Measurements from ENCODE around the gene MLPH. TPM values are rescaled to one million over a fixed set of nuclear protein-coding genes. Genes with fewer than 3 reads are reported as not detected.

The MLPH gene
- total and polyA plus RNA-seq, 2 of the 4 experiments (the other 2 are of a cell fraction): 13.8 to 21.6 TPM

DNA sequence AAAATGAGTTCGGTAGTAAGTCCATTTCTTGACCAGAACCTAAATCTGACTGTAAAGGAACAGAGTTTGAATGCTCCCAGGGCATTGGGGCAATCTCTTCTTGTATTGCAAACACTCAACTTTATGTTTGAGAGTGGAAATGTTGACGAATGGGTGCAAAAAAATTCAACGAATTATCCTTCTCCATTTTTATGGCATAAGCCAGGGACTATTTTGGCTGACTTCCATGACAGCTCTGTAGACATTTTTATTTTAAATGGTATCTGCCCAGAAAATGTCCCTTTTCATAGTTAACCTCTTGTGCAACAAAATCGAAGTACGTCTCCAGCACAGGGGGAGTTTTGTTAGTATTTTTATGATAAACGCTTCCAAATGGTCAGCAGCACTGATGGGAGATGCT lies 3.7 kb downstream of the MLPH start:
- Histone ChIP-seq H3K9me1 (ENCODE audit: insufficient read depth, low read length) (peaks cover 3% of the 10 kb centered on the region; the same call in 1 of the 2 replicates), H3K56ac (ENCODE audit: extremely low read depth, insufficient read depth, low read length) (no peak overlapping the region), H4K8ac (ENCODE audit: low read depth in 2 of 2, low read length in 2 of 2) (no peak overlapping the region), H2BK20ac (ENCODE audit: low read depth, low read length) (no peak overlapping the region), H2BK5ac (ENCODE audit: low read depth, low read length, poor library complexity, severe bottlenecking) (no peak overlapping the region), H2AK5ac (ENCODE audit: low read depth, low read length) (no peak overlapping the region), H2AK9ac (replicated peaks; ENCODE audit: low read depth, low read length, poor library complexity) (no peak overlapping the region), H3K9ac (ENCODE audit: low read depth, low read length) (no peak overlapping the region), H4K20me1 (ENCODE audit: insufficient read depth, low read length) (no peaks in the 10 kb centered on the region), H3K9me3 (ENCODE audit: control insufficient read depth, insufficient read depth, low read length) (peaks cover 9% of the 10 kb centered on the region), H3K18ac (ENCODE audit: low read depth, low read length) (no peak overlapping the region), H2BK15ac (ENCODE audit: low read depth, low read length) (no peak overlapping the region), H3K4me3 (ENCODE audit: insufficient read depth, low read depth, low read length) (no peak overlapping the region), H3K27me3 (ENCODE audit: control insufficient read depth, insufficient read depth, low read length) (no peaks in the 10 kb centered on the region), H3K4me1 (ENCODE audit: control insufficient read depth, insufficient read depth, low read length) (peaks cover 11% of the 10 kb centered on the region), H4K91ac (ENCODE audit: insufficient read depth, low read depth, low read length) (no peak overlapping the region), H3K14ac (replicated peaks; ENCODE audit: low read depth, low read length) (no peak overlapping the region), H3K36me3 (ENCODE audit: control insufficient read depth, insufficient read depth, low read length) (peaks cover 12% of the 10 kb centered on the region), H3K27ac (ENCODE audit: insufficient read depth, low read length) (no peak overlapping the region), H4K5ac (ENCODE audit: low read depth, low read length) (no peak overlapping the region), H2BK120ac (ENCODE audit: low read depth, low read length) (no peak overlapping the region), H3K4ac (ENCODE audit: low read depth, low read length) (no peak overlapping the region), H3K23ac (ENCODE audit: low read depth, low read length) (no peak overlapping the region), H2AFZ (replicated peaks; ENCODE audit: low read length, poor library complexity) (no peak overlapping the region), H3K79me1 (ENCODE audit: low read depth in 1 of 2, low read length in 2 of 2) (peaks cover 18 to 74% of the 10 kb centered on the region in 2 experiments; a peak in 3 of 4 replicates), H3K4me2 (ENCODE audit: low read depth, low read length) (no peak overlapping the region)
- ChIA-PET POLR2A (ENCODE audit: unreplicated experiment) (interaction anchor here (0.6 kb wide), 1 partner anchor 163 kb away, joined by 3 read pairs; no protein-coding TSS in a partner anchor), CTCF (interaction anchor here (1.1 kb wide), 1 partner anchor 22 kb away, joined by 3 read pairs; no protein-coding TSS in a partner anchor)
- in situ Hi-C loops (cut with MboI; ENCODE audit: low sequenced_read_pairs): no loop called here
- ATAC-seq (ENCODE audit: low read depth) (no peak), DNase-seq (no peak)
- WGBS, 2 experiments (ENCODE audit: extremely low coverage in 2 of 2, insufficient read length in 1 of 2): 100% methylated on average over 1 of the region's 6 CpGs; no CpG with 5 or more reads in 1 of the 2 experiments
- TF ChIP-seq MAFK (IDR thresholded peaks at IDR 0.05; ENCODE audit: low read depth, low read length) (no peak), CHD1 (IDR thresholded peaks at IDR 0.05; ENCODE audit: low read depth, low read length) (no peak), MAZ (IDR thresholded peaks at IDR 0.05; ENCODE audit: borderline replicate concordance, low read depth, low read length) (no peak), SMC3 (IDR thresholded peaks at IDR 0.05; ENCODE audit: low read depth, low read length) (no peak), MXI1 (IDR thresholded peaks at IDR 0.05; ENCODE audit: borderline replicate concordance, low read depth, low read length) (no peak)
- TF ChIP-seq, protein P1, sequence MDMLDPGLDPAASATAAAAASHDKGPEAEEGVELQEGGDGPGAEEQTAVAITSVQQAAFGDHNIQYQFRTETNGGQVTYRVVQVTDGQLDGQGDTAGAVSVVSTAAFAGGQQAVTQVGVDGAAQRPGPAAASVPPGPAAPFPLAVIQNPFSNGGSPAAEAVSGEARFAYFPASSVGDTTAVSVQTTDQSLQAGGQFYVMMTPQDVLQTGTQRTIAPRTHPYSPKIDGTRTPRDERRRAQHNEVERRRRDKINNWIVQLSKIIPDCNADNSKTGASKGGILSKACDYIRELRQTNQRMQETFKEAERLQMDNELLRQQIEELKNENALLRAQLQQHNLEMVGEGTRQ (IDR thresholded peaks at IDR 0.05; ENCODE audit: low read depth, low read length): no peak
- TF ChIP-seq, protein P2, sequence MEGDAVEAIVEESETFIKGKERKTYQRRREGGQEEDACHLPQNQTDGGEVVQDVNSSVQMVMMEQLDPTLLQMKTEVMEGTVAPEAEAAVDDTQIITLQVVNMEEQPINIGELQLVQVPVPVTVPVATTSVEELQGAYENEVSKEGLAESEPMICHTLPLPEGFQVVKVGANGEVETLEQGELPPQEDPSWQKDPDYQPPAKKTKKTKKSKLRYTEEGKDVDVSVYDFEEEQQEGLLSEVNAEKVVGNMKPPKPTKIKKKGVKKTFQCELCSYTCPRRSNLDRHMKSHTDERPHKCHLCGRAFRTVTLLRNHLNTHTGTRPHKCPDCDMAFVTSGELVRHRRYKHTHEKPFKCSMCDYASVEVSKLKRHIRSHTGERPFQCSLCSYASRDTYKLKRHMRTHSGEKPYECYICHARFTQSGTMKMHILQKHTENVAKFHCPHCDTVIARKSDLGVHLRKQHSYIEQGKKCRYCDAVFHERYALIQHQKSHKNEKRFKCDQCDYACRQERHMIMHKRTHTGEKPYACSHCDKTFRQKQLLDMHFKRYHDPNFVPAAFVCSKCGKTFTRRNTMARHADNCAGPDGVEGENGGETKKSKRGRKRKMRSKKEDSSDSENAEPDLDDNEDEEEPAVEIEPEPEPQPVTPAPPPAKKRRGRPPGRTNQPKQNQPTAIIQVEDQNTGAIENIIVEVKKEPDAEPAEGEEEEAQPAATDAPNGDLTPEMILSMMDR (conservative IDR thresholded peaks at IDR 0.05; ENCODE audit: low read depth, low read length): no peak
- intact Hi-C loops (cut with micrococcal nuclease): no loop called here
- dilution Hi-C loops (cut with HindIII; ENCODE audit: low sequenced_read_pairs, unreplicated experiment): no loop called here
- no TSS peak for BruUV-seq (replicated peaks)

Measured in IMR-90 (cell line).